Measurements from ENCODE around the gene DLGAP4. TPM values are rescaled to one million over a fixed set of nuclear protein-coding genes. Genes with fewer than 3 reads are reported as not detected.
"Not testable (repeated sequence)": the region's sequence is repeated elsewhere in the genome, so short reads cannot be mapped to it uniquely, and the experiment has no call there.

DLGAP4 gene
- polyA plus RNA-seq, 1 of the 3 experiments (the other 2 are of a cell fraction) = 31.2 TPM

GRCh38 chr20:36563374-36563773 is 257.2 kb downstream of the DLGAP4 start:
- H3K36me3 ChIP-seq (replicated peaks in 1 of 2; ENCODE audit: control insufficient read depth in 1 of 2, insufficient read depth in 2 of 2, low read length in 1 of 2) = no peaks in the 10 kb centered on the region
- no peaks in the 10 kb centered on the region for H3F3A ChIP-seq (replicated peaks; ENCODE audit: insufficient read depth)
- no peak for TF ChIP-seq CTCF (IDR thresholded peaks at IDR 0.05)
- TF ChIP-seq SMC3 (IDR thresholded peaks at IDR 0.05; ENCODE audit: low read depth, low read length) = no peak
- TF ChIP-seq MXI1 (IDR thresholded peaks at IDR 0.05; ENCODE audit: low read depth, low read length) = no peak
- TF ChIP-seq RXRA (IDR thresholded peaks at IDR 0.05; ENCODE audit: borderline replicate concordance, low read depth) = no peak
- no peak for TF ChIP-seq FOXJ3 (CRISPR knock-in tag; IDR thresholded peaks at IDR 0.05)
- TF ChIP-seq MEF2A (IDR thresholded peaks at IDR 0.05; ENCODE audit: borderline replicate concordance, low read depth) = no peak
- TF ChIP-seq RAD21 (IDR thresholded peaks at IDR 0.05; ENCODE audit: low read length) = no peak
- TF ChIP-seq GATA2 (CRISPR knock-in tag; IDR thresholded peaks at IDR 0.05) = no peak
- TF ChIP-seq EP300 (IDR thresholded peaks at IDR 0.05; ENCODE audit: borderline replicate concordance in 1 of 2, low read depth in 1 of 2, low read length in 1 of 2) = no peak
- TF ChIP-seq CHD2 (IDR thresholded peaks at IDR 0.05; ENCODE audit: low read length, partially characterized antibody) = no peak
- no peak for TF ChIP-seq TCF12 (IDR thresholded peaks at IDR 0.05)
- TF ChIP-seq TEAD4 (IDR thresholded peaks at IDR 0.05; ENCODE audit: borderline replicate concordance, insufficient read depth) = no peak
- no peak for TF ChIP-seq MAX (IDR thresholded peaks at IDR 0.05; ENCODE audit: low read depth)
- TF ChIP-seq EZH2phosphoT487 (IDR thresholded peaks at IDR 0.05; ENCODE audit: borderline replicate concordance, low read depth) = no peak
- TF ChIP-seq RCOR1 (IDR thresholded peaks at IDR 0.05; ENCODE audit: low read length) = no peak
- no peak for TF ChIP-seq REST (IDR thresholded peaks at IDR 0.05; ENCODE audit: low read depth, low read length)
- TF ChIP-seq PBX3 (IDR thresholded peaks at IDR 0.05) = no peak
- TF ChIP-seq RFX5 (IDR thresholded peaks at IDR 0.05; ENCODE audit: low read length) = no peak
- TF ChIP-seq USF1 (IDR thresholded peaks at IDR 0.05; ENCODE audit: borderline replicate concordance, low read depth) = no peak
- H3K9me3 ChIP-seq = no peaks in the 10 kb centered on the region; the same call in 1 of the 2 replicates
- POLR2A ChIA-PET = no interaction called here
- CTCF ChIA-PET = no interaction called here
- H3K9ac ChIP-seq = no peak overlapping the region
- 29% methylated on average over 1 of the region's 1 CpG for WGBS (ENCODE audit: low lambda C conversion rate)
- H4K20me1 ChIP-seq (ENCODE audit: insufficient read depth) = no peaks in the 10 kb centered on the region
- no peak overlapping the region for H3K4me2 ChIP-seq
- H3K27me3 ChIP-seq (ENCODE audit: insufficient read depth) = no peaks in the 10 kb centered on the region
- H2AFZ ChIP-seq (ENCODE audit: low read depth) = no peak overlapping the region
- no peaks in the 10 kb centered on the region for H3K79me2 ChIP-seq (ENCODE audit: insufficient read depth)
- DNase-seq = no peak
- no peaks in the 10 kb centered on the region for H3K9me2 ChIP-seq
- no peak overlapping the region for H3K27ac ChIP-seq (ENCODE audit: low read depth in 2 of 2, low read length in 1 of 2)
- H3K4me3 ChIP-seq (ENCODE audit: low read depth in 2 of 2, low read length in 1 of 2) = no peak overlapping the region
- no peaks in the 10 kb centered on the region for H3K4me1 ChIP-seq (ENCODE audit: control insufficient read depth in 1 of 2, insufficient read depth in 2 of 2, low read depth in 1 of 2, low read length in 1 of 2)

- DNase-seq; H3K4me2 ChIP-seq; H4K20me1 ChIP-seq (ENCODE audit: insufficient read depth); H3K9me3 ChIP-seq; H3K36me3 ChIP-seq (replicated peaks in 1 of 2; ENCODE audit: control insufficient read depth in 1 of 2, insufficient read depth in 2 of 2, low read length in 1 of 2); H3K79me2 ChIP-seq (ENCODE audit: insufficient read depth); H3F3A ChIP-seq (replicated peaks; ENCODE audit: insufficient read depth); H3K27ac ChIP-seq (ENCODE audit: low read depth in 2 of 2, low read length in 1 of 2); POLR2A ChIA-PET; H3K4me1 ChIP-seq (ENCODE audit: control insufficient read depth in 1 of 2, insufficient read depth in 2 of 2, low read depth in 1 of 2, low read length in 1 of 2); CTCF ChIA-PET; H2AFZ ChIP-seq (ENCODE audit: low read depth); H3K9me2 ChIP-seq; H3K4me3 ChIP-seq (ENCODE audit: low read depth in 2 of 2, low read length in 1 of 2); H3K9ac ChIP-seq; H3K27me3 ChIP-seq (ENCODE audit: insufficient read depth): not testable (repeated sequence)
- WGBS (ENCODE audit: low lambda C conversion rate) = 62% methylated on average over 13 of the region's 13 CpGs
These were observed 258.1 kb downstream of the DLGAP4 start for GRCh38 chr20:36564078-36564725.

All from SK-N-SH (cell line).